ENCODE data around the gene DAP.
"Not testable (repeated sequence)": the region's sequence is repeated elsewhere in the genome, so short reads cannot be mapped to it uniquely, and the experiment has no call there.

- not testable (repeated sequence) for TF ChIP-seq CTCF (conservative IDR thresholded peaks at IDR 0.05); EZH2 (IDR thresholded peaks at IDR 0.05; ENCODE audit: low read depth)
Observed at GRCh38 chr5:10720766-10721165, 40.3 kb downstream of the DAP start.

Data from PC-9 (cell line).